Measurements from ENCODE around the gene KLHDC2.

GRCh38 chr14:49745191-49745590, 22.8 kb upstream of the KLHDC2 start:
- TF ChIP-seq POLR2A (IDR thresholded peaks at IDR 0.05) = no peak
- no peak for TF ChIP-seq CTCF (IDR thresholded peaks at IDR 0.05)

All from esophagus squamous epithelium (tissue), 4 donors.